ENCODE measurements around the gene ITGB5.

Gene ITGB5

DNA sequence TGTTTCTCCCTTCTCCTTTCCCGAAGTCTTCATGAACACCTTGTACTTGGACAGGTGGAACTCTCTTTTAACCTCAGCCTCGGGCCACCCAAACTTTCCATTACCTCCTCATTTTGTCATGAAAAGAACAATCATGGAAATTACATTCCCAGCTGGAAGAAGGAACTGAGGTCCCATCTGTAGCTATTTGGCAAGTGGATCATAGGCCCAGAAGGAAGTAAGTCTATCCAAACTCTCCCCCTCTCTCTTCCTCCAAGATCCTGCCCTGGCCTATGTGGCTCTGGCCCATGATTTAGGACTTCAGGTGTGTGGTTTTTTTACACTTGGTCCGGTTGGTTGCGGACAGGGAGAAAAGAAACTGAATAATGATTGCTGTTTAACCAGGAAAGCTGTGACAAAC is 44.1 kb downstream of the ITGB5 start:
- no peaks in the 10 kb centered on the region for H3K9me3 ChIP-seq (ENCODE audit: control insufficient read depth, insufficient read depth, low read length)
- H3K9ac ChIP-seq (ENCODE audit: low read depth, low read length) = no peak overlapping the region
- peaks cover 10% of the 10 kb centered on the region; the same call in 1 of the 2 replicates for H3K4me1 ChIP-seq (ENCODE audit: insufficient read depth, low read length)
- H3K36me3 ChIP-seq (ENCODE audit: insufficient read depth, low read length) = peaks cover 34% of the 10 kb centered on the region

DNA sequence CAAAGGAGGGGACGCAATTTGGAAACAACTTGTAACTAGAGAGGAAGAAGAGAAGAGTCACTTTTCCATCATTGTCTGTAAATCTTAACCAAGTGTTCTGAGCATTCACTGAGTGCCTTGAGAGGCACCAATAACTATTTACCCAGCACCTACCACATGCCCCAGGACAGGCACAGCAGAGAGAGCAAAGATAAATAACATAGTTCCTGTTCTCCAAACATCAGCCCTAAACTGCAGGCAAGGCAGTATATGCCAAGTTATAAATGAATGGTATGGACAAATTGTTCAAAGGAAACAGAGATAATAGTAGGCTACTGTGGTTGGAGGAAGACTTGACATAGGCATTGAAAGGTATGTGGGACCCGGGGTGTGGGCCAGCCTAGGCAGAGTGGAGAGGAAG is 45.6 kb downstream of the ITGB5 start:
- Histone ChIP-seq H3K9me3 (ENCODE audit: control insufficient read depth, insufficient read depth, low read length) (no peaks in the 10 kb centered on the region), H3K4me1 (ENCODE audit: insufficient read depth, low read length) (peaks cover 10% of the 10 kb centered on the region; the same call in 1 of the 2 replicates), H3K36me3 (ENCODE audit: insufficient read depth, low read length) (peaks cover 33% of the 10 kb centered on the region), H3K9ac (ENCODE audit: low read depth, low read length) (no peak overlapping the region)

DNA sequence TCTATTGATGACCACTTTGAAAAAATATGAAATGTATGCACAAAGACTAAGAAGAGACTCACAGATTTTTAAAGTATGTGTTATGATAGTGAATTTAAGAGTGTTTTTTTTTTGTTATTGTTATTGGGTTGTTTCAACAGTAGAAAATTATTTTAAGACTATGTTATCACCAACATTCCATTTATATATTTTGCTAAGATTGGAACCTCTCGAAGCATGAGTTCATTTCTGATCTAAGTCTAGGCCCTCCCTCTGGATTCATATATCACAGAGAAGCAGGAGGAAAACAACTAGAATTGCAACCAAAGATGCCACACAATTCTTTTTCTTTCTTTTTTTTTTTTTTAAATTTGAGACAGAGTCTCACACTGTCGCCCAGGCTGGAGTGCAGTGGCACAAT is 46.8 kb downstream of the ITGB5 start:
- Histone ChIP-seq H3K9me3 (ENCODE audit: control insufficient read depth, insufficient read depth, low read length) (no peaks in the 10 kb centered on the region), H3K4me1 (ENCODE audit: insufficient read depth, low read length) (peaks cover 10% of the 10 kb centered on the region), H3K9ac (ENCODE audit: low read depth, low read length) (no peak overlapping the region), H3K36me3 (ENCODE audit: insufficient read depth, low read length) (peaks cover 26% of the 10 kb centered on the region)

DNA sequence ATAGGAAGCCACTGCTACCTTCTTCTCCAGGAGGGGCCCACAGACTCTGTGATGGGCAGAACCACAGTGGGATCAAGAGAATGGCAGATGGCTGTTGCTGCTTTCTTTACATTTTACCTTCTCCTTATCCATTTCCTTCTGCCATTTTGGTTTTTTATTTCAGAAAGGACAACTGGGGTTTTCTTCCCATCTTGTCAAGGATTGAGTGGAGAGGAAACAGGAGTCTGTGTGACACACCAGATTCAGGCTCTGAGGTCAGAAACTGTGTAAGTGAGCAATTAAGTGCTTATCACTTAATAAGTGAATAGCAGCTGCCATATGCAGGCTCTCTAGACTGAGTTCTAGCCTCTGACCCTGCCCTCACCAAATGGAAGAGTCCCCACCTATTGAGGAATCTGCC is 47.3 kb downstream of the ITGB5 start:
- H3K9ac ChIP-seq (ENCODE audit: low read depth, low read length) = no peak overlapping the region
- H3K4me1 ChIP-seq (ENCODE audit: insufficient read depth, low read length) = peaks cover 13% of the 10 kb centered on the region
- no peaks in the 10 kb centered on the region for H3K9me3 ChIP-seq (ENCODE audit: control insufficient read depth, insufficient read depth, low read length)
- peaks cover 26% of the 10 kb centered on the region for H3K36me3 ChIP-seq (ENCODE audit: insufficient read depth, low read length)

DNA sequence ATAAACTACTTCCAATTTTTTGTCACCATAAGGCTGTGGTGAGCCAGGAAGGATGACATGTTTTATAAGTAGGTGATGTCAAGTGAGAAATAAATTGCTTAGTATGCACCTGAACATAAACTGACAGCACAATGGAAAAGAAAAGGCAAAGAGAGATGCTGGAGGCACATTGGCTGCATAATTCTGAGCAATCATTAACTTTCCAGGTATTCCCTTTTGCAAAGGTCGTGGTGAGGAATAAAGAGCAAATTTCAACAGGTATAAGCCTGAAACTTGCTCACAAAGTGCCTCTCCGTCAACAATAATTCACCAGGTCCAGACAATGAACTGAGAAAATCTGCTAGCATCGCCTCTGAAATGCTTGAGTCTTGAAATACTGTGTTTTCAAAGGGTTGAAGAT is 48.2 kb downstream of the ITGB5 start:
- no peaks in the 10 kb centered on the region for H3K9me3 ChIP-seq (ENCODE audit: control insufficient read depth, insufficient read depth, low read length)
- peaks cover 26% of the 10 kb centered on the region for H3K36me3 ChIP-seq (ENCODE audit: insufficient read depth, low read length)
- no peak overlapping the region for H3K9ac ChIP-seq (ENCODE audit: low read depth, low read length)
- peaks cover 16% of the 10 kb centered on the region for H3K4me1 ChIP-seq (ENCODE audit: insufficient read depth, low read length)

DNA sequence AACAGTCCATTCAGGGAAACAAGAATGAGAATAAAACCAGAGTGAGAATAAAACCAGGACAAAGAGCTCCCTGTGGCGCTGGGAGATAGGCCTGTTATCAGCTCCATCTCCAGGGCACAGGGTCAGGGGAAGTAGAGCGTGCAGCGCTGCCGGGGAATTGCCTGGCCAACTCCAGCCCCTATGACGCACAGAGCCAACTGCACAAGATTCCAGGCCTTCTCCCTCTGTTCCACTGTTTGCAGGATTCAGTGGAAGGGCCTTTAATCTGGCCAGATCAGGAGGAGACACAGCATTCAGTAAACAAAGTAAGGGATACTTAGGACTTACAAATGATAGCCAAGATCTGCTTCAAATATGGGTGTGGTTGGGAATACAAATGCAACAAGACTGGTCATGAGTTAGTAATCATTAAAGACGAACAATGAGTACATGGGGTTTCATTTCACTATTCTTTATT is 49.4 kb downstream of the ITGB5 start:
- Histone ChIP-seq H3K4me1 (ENCODE audit: insufficient read depth, low read length) (peaks cover 16% of the 10 kb centered on the region), H3K9me3 (ENCODE audit: control insufficient read depth, insufficient read depth, low read length) (no peaks in the 10 kb centered on the region), H3K36me3 (ENCODE audit: insufficient read depth, low read length) (peaks cover 20% of the 10 kb centered on the region), H3K9ac (ENCODE audit: low read depth, low read length) (no peak overlapping the region)

DNA sequence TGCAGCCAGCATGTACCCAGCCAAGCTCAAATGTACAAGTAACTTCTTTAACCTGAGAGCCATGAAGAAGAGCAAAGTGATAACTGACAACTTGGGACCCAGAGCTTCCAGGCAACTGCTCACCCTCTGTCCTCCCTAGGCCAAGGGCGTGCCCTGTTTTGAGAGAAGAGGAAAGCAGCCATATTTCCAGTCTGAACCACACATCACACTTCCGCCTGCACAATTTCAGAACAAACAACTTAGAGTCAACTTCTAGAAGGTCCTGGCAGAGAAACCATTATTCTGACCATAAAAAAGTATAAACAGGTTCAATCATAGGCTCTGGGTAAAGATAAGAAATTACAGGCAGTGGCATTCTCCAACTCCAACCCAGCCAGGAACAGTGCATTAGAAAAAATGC is 50.1 kb downstream of the ITGB5 start:
- Histone ChIP-seq H3K9ac (ENCODE audit: low read depth, low read length) (no peak overlapping the region), H3K9me3 (ENCODE audit: control insufficient read depth, insufficient read depth, low read length) (no peaks in the 10 kb centered on the region), H3K36me3 (ENCODE audit: insufficient read depth, low read length) (peaks cover 22% of the 10 kb centered on the region), H3K4me1 (ENCODE audit: insufficient read depth, low read length) (peaks cover 16% of the 10 kb centered on the region)

DNA sequence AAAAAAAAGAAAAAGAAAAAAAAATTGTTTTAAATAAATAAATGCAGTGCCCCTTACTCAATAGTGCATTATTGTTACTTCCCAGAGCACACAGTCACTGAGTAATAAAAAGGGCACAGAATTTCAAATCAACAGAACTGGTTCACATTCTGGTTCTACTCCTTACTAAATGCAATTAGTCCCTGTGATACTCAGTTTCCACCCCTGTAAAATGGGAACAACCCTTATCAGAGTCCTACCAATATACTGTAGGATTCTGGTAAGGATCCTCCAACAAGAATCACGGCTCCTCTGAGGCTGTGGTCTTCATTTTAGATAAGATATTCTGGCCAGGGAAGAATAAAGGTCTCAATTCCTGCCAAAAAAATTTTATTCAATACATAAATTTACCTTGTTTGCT is 50.7 kb downstream of the ITGB5 start:
- Histone ChIP-seq H3K4me1 (ENCODE audit: insufficient read depth, low read length) (peaks cover 16% of the 10 kb centered on the region), H3K9me3 (ENCODE audit: control insufficient read depth, insufficient read depth, low read length) (no peaks in the 10 kb centered on the region), H3K36me3 (ENCODE audit: insufficient read depth, low read length) (peaks cover 16% of the 10 kb centered on the region), H3K9ac (ENCODE audit: low read depth, low read length) (no peak overlapping the region)

DNA sequence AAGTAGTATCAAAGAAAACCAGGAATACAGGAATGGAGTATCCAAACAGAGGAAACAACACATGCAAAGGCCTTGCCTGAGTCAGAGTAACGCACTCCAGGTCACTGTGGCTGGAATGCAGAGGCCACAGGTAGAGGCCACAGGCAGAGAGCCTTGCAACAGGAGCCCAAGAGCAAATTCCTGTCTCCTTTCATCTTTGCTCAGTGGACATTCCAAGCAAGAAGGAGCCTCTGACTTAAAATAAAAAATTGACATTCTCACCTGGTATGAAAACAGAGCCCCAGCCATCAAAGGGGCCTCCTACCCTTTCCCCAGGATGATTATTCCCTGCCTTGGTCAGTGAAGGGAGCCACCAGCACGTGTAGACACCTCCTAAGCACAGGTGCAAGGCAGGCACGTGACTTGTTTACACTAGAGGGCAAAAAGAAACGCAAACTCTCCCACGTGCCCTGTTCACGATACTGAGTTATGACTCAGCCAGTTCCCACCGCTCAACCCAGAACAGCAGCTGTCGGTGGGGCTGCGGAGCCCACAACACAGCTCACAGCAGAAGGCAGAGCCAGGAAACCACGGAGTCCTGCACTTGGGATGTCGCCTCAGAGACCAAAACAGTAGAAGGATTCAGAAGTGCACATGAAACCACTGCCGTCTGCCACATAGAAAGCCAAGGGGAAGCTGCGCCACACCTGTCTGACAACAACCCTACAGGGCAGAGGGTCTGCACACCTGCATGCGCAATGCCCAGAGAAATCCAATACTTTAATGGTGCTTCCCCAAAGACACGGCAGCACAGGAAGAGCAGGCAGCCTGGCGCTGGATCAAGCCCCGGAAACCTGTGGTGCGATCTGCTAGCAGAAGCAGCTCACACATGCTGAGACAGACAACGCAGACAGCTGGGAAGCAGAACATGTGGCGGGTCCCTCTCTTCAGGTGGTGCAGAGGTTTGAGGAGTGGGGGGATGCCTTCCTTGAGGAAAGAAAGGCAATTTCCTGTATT is 52.1 kb downstream of the ITGB5 start:
- H3K36me3 ChIP-seq (ENCODE audit: insufficient read depth, low read length) = peaks cover 11% of the 10 kb centered on the region; the same call in 1 of the 2 replicates
- H3K4me1 ChIP-seq (ENCODE audit: insufficient read depth, low read length) = peaks cover 19% of the 10 kb centered on the region
- no peaks in the 10 kb centered on the region for H3K9me3 ChIP-seq (ENCODE audit: control insufficient read depth, insufficient read depth, low read length)
- H3K9ac ChIP-seq (ENCODE audit: low read depth, low read length) = no peak overlapping the region

DNA sequence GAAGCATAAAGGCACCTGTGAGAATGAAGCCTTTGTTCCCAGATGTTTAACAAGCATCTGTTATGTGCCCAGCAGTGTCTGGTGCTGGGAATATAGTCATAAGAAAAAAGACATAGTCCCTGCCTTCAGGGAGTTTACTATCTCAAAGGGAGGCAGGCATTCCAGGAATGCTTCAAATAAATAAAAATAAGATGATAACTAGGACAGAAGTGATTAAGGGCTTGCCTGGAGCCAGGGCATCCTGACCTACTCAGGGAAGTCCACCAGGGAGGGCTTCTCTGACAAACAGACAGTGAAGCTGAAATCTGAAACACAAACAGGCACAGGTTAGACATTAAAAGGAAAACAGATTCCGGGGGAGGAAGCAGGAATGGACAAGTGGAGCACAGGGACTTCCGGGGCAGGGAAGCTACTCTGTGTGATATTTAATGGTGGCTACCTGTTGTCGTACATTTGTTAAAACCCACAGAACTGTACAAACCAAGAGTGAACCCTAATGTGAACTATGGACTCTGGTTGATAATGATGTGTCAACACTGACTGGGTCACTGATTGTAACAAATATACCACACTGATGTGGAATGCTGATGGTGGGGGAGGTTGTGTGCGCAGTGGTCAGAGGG is 53.3 kb downstream of the ITGB5 start:
- H3K4me1 ChIP-seq (ENCODE audit: insufficient read depth, low read length) = peaks cover 28% of the 10 kb centered on the region
- H3K9ac ChIP-seq (ENCODE audit: low read depth, low read length) = no peak overlapping the region
- H3K36me3 ChIP-seq (ENCODE audit: insufficient read depth, low read length) = peaks cover 8% of the 10 kb centered on the region; the same call in 1 of the 2 replicates
- no peaks in the 10 kb centered on the region for H3K9me3 ChIP-seq (ENCODE audit: control insufficient read depth, insufficient read depth, low read length)

DNA sequence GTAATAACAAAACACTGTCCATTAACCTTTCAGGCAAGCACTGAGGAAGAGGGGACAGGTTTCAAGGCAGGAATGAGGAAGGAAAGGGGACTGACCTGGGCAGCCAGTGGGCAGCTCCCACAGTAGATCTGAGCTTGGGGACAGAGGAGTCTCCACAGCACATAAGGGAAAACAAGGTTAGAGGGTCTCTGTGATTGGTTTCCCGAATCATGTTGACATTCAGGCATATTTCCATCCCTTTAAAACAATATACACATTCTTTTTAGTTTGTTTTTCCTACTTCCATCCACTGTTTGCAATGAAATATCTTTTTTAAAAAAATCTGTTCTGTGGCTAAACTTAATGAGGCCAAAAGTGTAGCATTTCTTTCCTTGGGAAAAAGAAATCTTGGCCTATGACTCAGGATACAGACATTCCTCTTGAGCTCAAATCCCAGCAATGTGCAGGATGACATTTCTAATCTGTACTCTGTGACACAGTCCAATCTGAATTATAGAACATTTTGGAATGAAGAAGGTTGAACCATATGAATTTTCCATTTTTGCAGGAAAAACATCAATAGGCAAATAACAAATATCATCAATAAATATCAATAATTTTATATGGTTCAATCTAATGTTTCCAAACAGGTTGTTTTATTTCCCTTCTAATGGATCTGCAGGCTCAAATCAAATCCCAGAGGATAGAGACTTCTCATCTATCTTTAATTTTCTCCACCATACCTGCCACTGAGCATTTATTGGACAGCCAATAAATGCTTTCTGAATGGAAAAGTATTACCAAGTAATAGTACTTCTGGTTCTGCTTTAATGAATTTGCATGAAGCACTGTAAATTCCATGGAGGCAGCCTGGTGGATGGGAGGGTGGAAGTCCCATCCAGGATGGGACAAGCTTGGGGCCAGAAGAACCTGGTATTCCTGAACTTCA is 54.1 kb downstream of the ITGB5 start:
- Histone ChIP-seq H3K9ac (ENCODE audit: low read depth, low read length) (no peak overlapping the region), H3K4me1 (ENCODE audit: insufficient read depth, low read length) (peaks cover 34% of the 10 kb centered on the region), H3K36me3 (ENCODE audit: insufficient read depth, low read length) (peaks cover 8% of the 10 kb centered on the region; the same call in 1 of the 2 replicates), H3K9me3 (ENCODE audit: control insufficient read depth, insufficient read depth, low read length) (no peaks in the 10 kb centered on the region)

DNA sequence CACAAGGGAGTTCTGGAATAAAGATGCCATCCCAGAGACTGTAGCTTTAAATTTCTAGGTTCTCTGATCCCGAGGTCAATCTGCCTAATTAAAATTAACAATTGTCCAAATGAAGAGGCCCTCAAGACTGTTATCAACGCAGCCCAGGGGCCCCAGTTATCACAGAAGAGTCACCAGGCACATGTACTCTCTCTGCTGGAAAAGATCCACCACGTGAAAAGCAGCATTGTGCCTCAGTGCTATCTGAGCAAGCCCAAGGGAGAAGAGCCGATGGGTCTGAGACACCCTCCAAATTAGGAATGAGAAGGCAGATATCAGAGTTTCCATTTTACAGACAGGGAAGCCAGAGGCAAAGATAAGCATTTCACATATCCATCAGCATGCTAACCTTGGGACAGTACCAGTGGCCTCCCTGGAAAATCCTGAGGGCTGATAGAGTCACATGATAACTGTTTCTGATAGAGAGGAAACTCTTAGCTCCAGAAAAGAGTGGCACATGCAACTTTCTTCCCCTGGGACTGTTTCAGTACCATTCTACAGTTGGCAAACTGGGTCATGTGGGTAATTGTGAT is 55.5 kb downstream of the ITGB5 start:
- Histone ChIP-seq H3K9me3 (ENCODE audit: control insufficient read depth, insufficient read depth, low read length) (no peaks in the 10 kb centered on the region), H3K36me3 (ENCODE audit: insufficient read depth, low read length) (peaks cover 8% of the 10 kb centered on the region; the same call in 1 of the 2 replicates), H3K4me1 (ENCODE audit: insufficient read depth, low read length) (peaks cover 42% of the 10 kb centered on the region), H3K9ac (ENCODE audit: low read depth, low read length) (no peak overlapping the region)

DNA sequence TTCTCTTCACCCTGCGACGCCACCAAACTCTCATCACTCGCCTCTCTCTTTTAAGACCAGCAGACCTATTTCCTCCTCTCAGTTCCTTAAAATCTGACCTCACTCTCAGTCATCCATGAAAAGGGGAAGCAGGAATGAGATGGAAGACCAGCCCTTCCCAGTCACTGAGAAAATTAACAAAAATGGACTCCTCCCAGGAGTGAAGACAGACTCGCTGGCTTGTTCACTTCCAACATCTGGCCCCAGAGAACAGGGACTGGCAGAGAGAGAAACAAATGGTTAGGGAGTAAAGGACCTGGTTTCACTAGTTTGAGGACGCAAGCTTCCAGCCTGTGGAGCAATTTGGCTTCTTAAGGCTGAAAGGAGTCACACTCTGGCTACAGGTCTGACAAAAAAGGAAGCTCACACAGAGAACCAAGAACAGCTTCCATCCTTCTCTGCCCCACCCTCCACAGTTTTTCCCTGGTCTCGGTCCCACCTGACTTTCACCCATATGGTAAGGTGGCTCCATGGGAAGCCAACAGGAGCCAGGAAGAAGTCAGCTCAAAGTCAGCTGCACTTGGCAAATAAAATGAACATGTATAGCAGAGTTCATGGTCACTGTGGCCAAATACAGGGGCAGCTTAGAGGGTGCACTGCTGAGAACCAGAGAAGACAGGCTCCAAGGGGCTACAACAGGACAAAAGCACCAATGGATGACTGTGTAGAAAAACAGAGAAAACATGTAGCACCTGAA is 57.2 kb downstream of the ITGB5 start:
- peaks cover 42% of the 10 kb centered on the region for H3K4me1 ChIP-seq (ENCODE audit: insufficient read depth, low read length)
- H3K9me3 ChIP-seq (ENCODE audit: control insufficient read depth, insufficient read depth, low read length) = no peaks in the 10 kb centered on the region
- no peak overlapping the region for H3K9ac ChIP-seq (ENCODE audit: low read depth, low read length)
- H3K36me3 ChIP-seq (ENCODE audit: insufficient read depth, low read length) = peaks cover 8% of the 10 kb centered on the region; the same call in 1 of the 2 replicates
